GM18519 (cell line): ENCODE measurements around the gene TMX1.
"Not testable (repeated sequence)": the region's sequence is repeated elsewhere in the genome, so short reads cannot be mapped to it uniquely, and the experiment has no call there.

Experiments
- ATAC-seq: cut with Tn5 transposase; IDR thresholded peaks from one replicate; pipeline ENCODE4 v1.9.1; 2021; ENCODE audit warnings: mild to moderate bottlenecking, moderate library complexity; ENCODE audit not compliant: unreplicated experiment, low FRiP score

TMX1 gene, protein sequence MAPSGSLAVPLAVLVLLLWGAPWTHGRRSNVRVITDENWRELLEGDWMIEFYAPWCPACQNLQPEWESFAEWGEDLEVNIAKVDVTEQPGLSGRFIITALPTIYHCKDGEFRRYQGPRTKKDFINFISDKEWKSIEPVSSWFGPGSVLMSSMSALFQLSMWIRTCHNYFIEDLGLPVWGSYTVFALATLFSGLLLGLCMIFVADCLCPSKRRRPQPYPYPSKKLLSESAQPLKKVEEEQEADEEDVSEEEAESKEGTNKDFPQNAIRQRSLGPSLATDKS

GRCh38 chr14:51239813-51240803, at the start of gene TMX1:
TSS of gene TMX1 (plus strand) at chr14:51240247. CDS start at chr14:51240293, 46 bp downstream.
- peak; percentile 82 for ATAC-seq

GRCh38 chr14:51201890-51202289, 38.2 kb upstream of the TMX1 start:
- ATAC-seq = peak; percentile 54

GRCh38 chr14:51202914-51203665, 37.0 kb upstream of the TMX1 start:
- no peak for ATAC-seq

DNA sequence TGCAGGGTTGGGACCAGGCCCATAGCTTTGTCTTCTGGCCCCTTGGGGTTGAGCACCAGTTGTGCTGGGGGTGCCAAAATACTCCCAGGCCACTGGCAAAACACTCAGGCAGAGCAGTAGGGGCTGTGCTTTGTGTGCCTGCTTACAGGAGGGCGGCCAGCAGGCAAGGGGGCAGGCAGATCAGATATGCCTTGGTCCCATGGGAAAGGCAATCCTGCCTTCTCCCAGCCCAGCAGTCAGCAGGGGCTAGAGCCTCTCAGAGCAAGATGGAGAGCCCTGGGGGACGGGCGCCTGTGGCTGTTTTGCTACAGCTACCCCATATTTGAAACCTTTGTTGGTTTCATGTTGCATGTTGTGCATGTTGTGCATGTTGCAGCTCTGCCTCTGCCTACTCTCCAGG, 36.2 kb upstream of the TMX1 start:
- no peak for ATAC-seq

DNA sequence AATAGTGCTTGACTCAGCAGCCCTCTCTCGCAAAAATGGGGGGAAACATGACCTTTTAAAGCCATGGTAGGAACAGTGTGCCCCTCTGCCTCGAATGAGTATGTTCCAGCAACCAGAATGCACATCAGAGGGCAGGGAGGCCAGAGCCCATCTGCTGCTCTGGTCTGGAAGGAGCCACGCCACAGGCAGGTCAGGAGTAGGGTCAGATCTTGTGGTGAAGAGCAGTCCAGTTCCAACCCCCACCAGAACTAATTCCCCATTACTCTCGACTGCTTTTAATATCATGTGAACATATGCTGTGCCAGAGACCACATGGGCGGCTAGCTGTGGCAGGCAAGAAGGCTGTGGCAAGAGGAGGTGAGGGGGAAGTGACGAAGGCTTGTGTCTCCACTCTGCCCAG, 34.6 kb upstream of the TMX1 start:
- no peak for ATAC-seq

DNA sequence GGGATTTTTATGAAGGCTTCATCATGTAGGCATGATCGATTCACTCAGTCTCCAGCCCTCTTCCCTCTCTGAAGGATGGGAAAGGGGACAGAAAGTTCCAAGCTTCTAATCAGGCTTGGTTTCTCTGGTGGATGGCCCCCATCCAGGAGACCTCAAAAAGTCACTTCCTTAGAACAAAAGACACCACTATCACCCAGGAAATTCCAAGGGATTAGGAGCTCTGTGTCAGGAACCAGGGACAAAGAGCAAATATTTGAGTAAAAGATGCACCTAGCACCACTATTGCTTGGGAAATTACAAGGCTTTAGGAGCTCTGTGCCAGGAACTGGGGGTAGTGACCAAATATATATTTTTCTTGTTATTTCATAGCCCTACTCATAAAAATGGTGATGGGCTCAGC, 33.6 kb upstream of the TMX1 start:
- no peak for ATAC-seq

GRCh38 chr14:51207621-51208020, 32.4 kb upstream of the TMX1 start:
- ATAC-seq = no peak

DNA sequence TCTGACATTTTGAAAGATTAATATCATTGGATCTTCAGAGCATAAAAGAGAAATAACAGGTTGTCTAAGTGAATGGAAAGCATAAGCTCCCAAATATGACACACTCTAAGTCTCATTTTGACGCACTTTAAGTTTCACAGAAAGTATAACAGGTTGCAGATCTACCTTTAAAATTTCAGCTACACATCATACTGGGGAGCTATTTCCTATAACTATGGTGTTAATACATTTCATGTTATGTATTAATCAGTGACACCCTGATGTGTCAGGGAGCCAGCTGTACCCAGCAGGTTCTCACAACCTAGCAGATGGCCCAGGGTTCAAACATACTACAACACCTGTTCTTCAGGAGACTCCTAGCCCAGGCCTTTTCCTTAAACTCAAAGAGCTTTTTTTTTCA, 31.1 kb upstream of the TMX1 start:
- ATAC-seq = no peak

DNA sequence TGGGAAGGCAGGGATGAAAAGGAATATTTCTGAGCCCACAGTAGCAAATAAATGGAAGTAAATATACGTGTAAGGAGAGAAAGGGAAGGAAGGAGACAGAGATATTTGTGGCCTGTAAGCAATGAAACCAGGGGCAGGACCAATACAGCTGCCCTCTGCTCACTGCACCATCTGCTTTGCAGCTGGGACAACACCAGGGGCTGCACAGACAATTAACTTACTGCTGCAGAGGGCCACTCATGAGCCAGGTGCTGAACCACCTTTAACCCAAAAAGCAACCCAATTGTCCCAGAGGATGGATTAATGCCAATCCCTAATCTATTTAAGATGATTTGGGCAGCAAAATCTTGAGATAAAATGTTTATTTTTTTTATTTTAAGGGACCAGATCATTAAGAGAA, 30.6 kb upstream of the TMX1 start:
- ATAC-seq = no peak

GRCh38 chr14:51210594-51210993, 29.5 kb upstream of the TMX1 start:
- ATAC-seq = no peak

DNA sequence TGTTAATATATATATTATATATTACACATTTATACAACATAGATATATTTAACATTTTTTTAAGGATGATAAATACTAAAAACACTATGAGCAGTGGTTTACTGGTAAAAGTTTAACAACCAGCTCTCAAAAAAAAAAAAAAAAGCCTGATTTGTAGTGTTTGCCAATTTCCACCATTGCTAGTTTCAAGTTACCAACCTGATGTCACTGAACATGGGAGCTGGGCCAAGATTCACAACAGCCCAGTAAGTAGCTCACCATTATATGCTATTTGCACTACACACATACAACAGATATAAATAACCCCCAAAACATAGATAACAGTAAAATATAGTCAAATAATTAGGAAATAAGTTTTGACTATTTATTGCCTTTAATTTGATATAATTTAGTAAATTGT, 28.9 kb upstream of the TMX1 start:
- no peak for ATAC-seq

- ATAC-seq = no peak
These were observed 23.4 kb upstream of the TMX1 start for GRCh38 chr14:51216602-51217001.

DNA sequence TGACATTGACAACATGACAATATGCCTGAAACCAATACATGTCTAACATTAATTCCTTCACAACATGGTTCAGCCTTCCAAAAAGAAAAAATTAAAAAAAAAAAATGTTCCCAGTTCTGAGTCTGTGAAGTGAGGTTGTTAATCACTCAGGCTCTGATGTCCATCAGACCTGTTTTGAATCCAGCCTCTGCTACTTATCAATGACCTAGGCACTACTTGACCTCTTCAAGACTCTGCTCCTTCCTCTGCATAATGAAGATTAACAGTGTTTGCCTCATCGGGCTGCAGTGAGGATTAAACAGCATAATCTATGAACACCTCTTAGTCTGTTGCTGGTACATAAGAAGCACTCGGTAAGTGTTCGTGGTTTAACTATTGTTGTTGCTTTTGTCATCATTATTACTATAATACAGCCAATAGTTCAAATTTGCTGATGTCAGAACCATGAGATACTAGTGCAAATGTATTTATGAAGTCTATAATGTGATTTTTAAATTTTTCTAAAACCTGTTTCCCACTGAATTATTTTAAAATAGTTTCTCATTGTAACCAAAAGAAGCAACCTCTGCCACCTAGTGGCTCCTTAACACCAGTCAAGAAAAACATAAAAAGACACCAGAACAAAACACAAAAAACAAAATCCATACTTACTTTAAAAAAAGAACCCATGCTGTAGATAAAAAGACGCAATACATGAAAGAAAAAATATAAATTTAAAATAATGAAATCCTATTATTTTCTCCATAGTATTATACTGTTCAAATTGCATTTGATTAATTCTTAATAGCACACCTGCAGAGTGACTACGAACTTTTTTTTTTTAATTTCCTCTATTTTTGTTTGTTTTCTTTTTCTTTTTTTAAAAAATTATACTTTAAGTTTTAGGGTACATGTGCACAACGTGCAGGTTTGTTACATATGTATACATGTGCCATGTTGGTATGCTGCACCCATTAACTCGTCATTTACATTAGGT, 20.3 kb upstream of the TMX1 start:
- ATAC-seq = no peak

DNA sequence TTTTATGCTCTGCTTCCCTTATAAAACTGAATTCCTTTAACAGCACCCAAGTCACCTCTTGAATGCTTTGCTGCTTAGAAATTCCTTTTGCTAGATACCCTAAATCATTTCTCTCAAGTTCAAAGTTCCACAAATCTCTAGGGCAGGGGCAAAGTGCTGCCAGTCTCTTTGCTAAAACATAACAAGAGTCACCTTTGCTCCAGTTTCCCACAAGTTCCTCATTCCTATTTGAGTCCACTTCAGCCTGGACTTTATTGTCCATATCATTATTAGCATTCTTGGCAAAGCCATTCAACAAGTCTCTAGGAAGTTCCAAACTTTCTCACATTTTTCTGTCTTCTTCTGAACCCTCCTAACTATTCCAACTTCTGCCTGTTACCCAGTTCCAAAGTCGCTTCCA, 16.6 kb upstream of the TMX1 start:
- ATAC-seq = not testable (repeated sequence)

GRCh38 chr14:51224551-51224950, 15.5 kb upstream of the TMX1 start:
- ATAC-seq = no peak

DNA sequence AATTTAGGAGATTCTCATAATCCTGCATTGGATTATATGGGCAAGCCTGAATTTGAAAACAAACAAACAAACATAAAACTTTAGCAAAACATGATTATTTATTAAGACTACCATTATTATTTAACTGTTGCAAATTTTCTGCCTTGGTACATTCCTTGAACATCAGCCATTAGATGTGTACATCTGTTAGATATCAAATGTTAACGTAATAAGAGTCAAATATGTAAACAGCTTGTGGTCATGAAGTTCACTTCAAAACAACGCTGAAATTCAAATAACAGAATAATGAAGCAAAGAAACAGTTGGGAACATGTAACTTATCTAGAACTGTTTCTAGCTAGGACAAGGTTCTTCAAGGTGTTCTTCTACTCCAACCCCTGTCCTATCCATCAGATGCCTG, 14.3 kb upstream of the TMX1 start:
- ATAC-seq = no peak

- ATAC-seq = no peak
These were observed 11.7 kb upstream of the TMX1 start for GRCh38 chr14:51228391-51228790.

- no peak for ATAC-seq
These were observed 11.2 kb upstream of the TMX1 start for GRCh38 chr14:51228890-51229289.

DNA sequence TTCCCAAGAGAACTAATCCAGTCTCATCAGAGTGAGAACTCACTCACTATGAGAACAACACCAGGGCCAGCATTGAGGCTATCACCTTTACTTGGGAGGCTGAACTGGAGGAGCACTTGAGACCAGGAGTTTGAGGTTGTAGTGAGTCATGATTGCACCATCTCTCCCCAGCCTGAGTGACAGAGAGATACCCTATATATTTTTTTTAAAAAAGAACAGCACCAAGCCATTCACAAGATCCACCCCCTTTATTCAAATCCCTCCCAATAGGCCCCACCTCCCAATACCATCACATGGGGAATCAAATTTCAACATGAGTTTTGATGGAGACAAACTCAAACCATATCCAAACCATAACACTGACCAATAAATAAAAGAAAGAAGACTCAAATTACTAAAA, 3.7 kb upstream of the TMX1 start:
- no peak for ATAC-seq
